ENCODE measurements around the gene VASH1.

GRCh38 chr14:76778546-76779215 is 17.4 kb downstream of the VASH1 start:
- TF ChIP-seq, protein P1, sequence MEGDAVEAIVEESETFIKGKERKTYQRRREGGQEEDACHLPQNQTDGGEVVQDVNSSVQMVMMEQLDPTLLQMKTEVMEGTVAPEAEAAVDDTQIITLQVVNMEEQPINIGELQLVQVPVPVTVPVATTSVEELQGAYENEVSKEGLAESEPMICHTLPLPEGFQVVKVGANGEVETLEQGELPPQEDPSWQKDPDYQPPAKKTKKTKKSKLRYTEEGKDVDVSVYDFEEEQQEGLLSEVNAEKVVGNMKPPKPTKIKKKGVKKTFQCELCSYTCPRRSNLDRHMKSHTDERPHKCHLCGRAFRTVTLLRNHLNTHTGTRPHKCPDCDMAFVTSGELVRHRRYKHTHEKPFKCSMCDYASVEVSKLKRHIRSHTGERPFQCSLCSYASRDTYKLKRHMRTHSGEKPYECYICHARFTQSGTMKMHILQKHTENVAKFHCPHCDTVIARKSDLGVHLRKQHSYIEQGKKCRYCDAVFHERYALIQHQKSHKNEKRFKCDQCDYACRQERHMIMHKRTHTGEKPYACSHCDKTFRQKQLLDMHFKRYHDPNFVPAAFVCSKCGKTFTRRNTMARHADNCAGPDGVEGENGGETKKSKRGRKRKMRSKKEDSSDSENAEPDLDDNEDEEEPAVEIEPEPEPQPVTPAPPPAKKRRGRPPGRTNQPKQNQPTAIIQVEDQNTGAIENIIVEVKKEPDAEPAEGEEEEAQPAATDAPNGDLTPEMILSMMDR (IDR thresholded peaks at IDR 0.05): no peak
- TF ChIP-seq POLR2A (IDR thresholded peaks at IDR 0.05): no peak
